KMS-11 (cell line): ENCODE results near the gene COL23A1.

Experiments
- H2AFZ ChIP-seq: fragments of 200-600 bp; sonication (generic); 2 replicates; pipeline ENCODE4 v1.6.1; 2016; ENCODE audit warnings: antibody characterized with exemption, mixed run types, low read depth
- H3K27ac ChIP-seq: fragments of 200-600 bp; sonication (generic); 2 replicates; pipeline ENCODE4 v1.6.1; 2016; ENCODE audit warnings: mild to moderate bottlenecking, mixed run types
- H3K27me3 ChIP-seq: fragments of 200-600 bp; sonication (generic); 2 replicates; pipeline ENCODE4 v1.6.1; 2017; ENCODE audit warnings: mild to moderate bottlenecking, low read depth, mixed run types, moderate library complexity; ENCODE audit not compliant: insufficient read depth
- H3K36me3 ChIP-seq: fragments of 200-600 bp; sonication (generic); 2 replicates; pipeline ENCODE4 v1.6.1; 2017; ENCODE audit warnings: mild to moderate bottlenecking, mixed run types; ENCODE audit not compliant: insufficient read depth
- H3K4me1 ChIP-seq: fragments of 200-600 bp; sonication (generic); 2 replicates; pipeline ENCODE4 v1.6.1; 2016; ENCODE audit warnings: mild to moderate bottlenecking, low read depth, mixed run types; ENCODE audit not compliant: poor library complexity, severe bottlenecking
- H3K4me2 ChIP-seq: fragments of 200-600 bp; sonication (generic); 2 replicates; pipeline ENCODE4 v1.7.0; 2016; ENCODE audit warnings: mild to moderate bottlenecking, mixed run types
- H3K4me3 ChIP-seq: fragments of 200-600 bp; sonication (generic); IDR thresholded peaks from 2 replicates; pipeline ENCODE4 v1.6.1; 2017; ENCODE audit warnings: low read depth, low read length, mixed read lengths; ENCODE audit not compliant: insufficient read depth
- H3K79me2 ChIP-seq: fragments of 200-600 bp; sonication (generic); 2 replicates; pipeline ENCODE4 v1.6.1; 2016; ENCODE audit warnings: low read depth, mixed run types; ENCODE audit not compliant: insufficient read depth
- H3K9ac ChIP-seq: fragments of 200-600 bp; sonication (generic); 2 replicates; pipeline ENCODE4 v1.6.1; 2016; ENCODE audit warnings: mild to moderate bottlenecking, mixed run types
- H4K20me1 ChIP-seq: fragments of 200-600 bp; sonication (generic); 2 replicates; pipeline ENCODE4 v1.6.1; 2016; ENCODE audit warnings: mild to moderate bottlenecking, mixed run types; ENCODE audit not compliant: insufficient read depth
- TF ChIP-seq, protein P1 (sequence below): fragments of 200-600 bp; sonication (generic); conservative IDR thresholded peaks from 2 replicates; pipeline ENCODE4 v1.6.1; 2017; ENCODE audit warnings: low read depth, mild to moderate bottlenecking, antibody characterized with exemption, low read length, moderate library complexity, mixed read lengths

COL23A1 gene

DNA sequence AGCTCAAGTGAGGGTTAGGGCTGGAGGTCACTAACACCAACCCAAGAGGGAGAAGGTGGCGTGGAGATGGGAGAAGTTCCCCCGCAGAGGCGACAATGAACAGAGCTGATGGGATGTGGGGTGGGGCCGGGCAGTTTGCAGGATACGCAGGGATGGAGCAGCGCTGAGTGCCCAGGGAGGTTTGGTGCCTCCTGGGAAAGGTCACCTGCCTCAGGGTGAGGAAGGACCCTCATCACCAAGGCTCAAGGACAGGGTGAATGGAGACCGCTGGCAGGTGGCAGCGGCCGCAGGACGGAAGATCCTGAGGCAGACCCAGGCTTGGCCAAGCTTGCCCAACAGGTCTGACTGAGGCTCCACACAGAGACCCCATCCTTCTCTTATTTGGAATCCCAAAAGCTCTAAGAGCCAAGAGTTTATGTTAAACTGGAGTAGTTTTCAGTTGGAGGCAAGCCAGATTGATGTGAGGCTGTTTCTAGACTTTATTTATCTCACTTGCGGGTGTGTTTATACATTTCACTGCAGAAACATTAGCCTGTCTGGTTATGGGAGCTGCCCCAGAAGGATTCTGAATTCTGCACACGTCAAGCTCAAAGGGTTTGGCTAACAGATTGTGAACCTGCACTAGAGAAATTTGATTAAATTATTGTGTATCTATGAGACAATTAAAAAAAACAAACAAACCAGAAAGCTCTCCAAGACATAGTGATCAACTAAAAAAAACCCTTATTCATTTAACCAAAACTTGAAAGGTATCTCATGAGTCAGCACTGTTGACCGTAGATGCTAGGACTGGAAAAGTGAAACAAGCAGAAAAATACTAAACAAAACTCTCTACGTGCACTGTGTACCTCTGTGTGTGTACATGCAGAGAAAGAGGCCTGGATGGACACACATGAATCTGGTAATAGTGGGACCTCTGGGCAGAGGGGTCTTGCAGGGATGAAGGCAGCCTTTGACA is 211.4 kb downstream of the COL23A1 start:
- H2AFZ ChIP-seq = no peak overlapping the region
- no peak overlapping the region for H3K4me3 ChIP-seq
- no peaks in the 10 kb centered on the region for H3K4me1 ChIP-seq
- H3K79me2 ChIP-seq = no peaks in the 10 kb centered on the region
- TF ChIP-seq, protein P1, sequence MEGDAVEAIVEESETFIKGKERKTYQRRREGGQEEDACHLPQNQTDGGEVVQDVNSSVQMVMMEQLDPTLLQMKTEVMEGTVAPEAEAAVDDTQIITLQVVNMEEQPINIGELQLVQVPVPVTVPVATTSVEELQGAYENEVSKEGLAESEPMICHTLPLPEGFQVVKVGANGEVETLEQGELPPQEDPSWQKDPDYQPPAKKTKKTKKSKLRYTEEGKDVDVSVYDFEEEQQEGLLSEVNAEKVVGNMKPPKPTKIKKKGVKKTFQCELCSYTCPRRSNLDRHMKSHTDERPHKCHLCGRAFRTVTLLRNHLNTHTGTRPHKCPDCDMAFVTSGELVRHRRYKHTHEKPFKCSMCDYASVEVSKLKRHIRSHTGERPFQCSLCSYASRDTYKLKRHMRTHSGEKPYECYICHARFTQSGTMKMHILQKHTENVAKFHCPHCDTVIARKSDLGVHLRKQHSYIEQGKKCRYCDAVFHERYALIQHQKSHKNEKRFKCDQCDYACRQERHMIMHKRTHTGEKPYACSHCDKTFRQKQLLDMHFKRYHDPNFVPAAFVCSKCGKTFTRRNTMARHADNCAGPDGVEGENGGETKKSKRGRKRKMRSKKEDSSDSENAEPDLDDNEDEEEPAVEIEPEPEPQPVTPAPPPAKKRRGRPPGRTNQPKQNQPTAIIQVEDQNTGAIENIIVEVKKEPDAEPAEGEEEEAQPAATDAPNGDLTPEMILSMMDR = no peak
- no peak overlapping the region for H3K27ac ChIP-seq
- H4K20me1 ChIP-seq = no peaks in the 10 kb centered on the region
- H3K9ac ChIP-seq = no peak overlapping the region
- no peaks in the 10 kb centered on the region; the same call in 1 of the 2 replicates for H3K27me3 ChIP-seq
- H3K4me2 ChIP-seq = no peak overlapping the region
- no peaks in the 10 kb centered on the region for H3K36me3 ChIP-seq

DNA sequence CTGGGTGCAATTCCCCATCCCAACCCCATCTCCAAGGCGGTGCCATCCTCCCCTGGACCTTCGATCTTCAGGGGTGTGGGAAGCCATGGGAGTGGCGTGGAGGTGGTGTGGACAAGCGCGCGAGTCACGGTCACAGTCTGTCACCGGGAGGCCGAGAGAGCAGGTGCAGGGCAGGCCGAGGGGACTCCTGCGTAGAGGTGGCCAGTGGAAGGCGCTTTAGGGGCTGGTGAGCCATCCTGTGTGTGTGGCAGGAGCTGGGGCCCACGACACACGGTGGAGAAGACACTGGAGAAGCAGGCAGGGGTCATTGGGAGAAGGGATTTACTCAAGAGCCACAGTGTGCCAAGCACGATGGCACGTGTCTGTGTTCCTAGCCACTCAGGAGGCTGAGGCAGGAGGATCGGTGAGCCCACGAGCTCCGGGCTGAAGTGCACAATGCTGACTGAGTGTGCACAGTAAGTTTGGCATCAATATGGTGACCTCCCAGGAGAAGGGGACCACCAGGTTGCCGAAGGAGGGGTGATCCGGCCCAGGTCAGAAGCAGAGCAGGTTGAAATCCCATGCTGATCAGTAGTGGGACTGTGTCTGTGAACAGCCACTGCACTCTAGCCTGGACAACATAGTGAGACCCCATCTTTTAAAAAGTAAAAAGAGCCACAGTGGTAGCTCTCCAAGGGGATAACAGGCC is 212.5 kb downstream of the COL23A1 start:
- Histone ChIP-seq H4K20me1 (no peaks in the 10 kb centered on the region), H3K27ac (no peak overlapping the region)

DNA sequence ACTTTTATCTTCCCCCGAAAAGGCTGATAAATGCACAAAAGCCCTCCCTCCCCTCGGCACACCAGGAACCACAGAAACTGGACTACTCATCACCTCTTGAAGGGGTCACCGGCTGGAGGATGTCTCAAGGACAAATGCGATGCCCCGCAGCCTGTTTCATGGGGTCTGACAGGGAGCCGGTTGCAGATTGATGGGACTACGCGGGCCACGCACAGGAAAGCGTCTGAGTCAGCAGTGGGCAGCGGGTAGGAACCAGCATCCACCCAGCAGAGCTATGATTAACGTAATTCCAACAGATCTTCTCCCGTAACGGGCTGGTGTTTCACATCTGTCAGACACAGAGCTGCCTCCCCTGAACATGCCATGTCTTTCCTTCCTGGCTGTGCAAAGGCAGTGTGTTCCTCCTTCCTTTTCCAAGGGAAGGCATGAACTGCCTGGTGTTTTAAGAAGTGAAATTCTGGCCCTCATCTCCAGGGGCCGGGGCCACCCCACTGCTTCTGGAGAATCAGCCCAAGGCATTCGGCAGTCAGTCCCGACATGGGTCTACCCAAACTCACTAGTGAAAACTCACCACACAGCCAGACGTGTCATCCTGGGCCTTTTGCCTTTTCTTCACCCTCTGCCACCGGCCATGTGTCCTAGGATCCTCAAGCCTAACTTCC is 213.1 kb downstream of the COL23A1 start:
- Histone ChIP-seq H3K79me2 (no peaks in the 10 kb centered on the region), H2AFZ (no peak overlapping the region), H3K4me2 (no peak overlapping the region), H3K27ac (no peak overlapping the region), H3K27me3 (no peaks in the 10 kb centered on the region; the same call in 1 of the 2 replicates), H3K4me1 (no peaks in the 10 kb centered on the region), H4K20me1 (no peaks in the 10 kb centered on the region), H3K4me3 (no peak overlapping the region), H3K36me3 (no peaks in the 10 kb centered on the region), H3K9ac (no peak overlapping the region)
- TF ChIP-seq, protein P1 = no peak

More for the DNA sequence above, 212.5 kb downstream of the COL23A1 start:
- no peak overlapping the region for H3K9ac ChIP-seq
- no peak overlapping the region for H2AFZ ChIP-seq
- TF ChIP-seq, protein P1 = no peak
- no peak overlapping the region for H3K4me2 ChIP-seq
- H3K4me3 ChIP-seq = no peak overlapping the region
- H3K36me3 ChIP-seq = no peaks in the 10 kb centered on the region
- H3K79me2 ChIP-seq = no peaks in the 10 kb centered on the region
- no peaks in the 10 kb centered on the region; the same call in 1 of the 2 replicates for H3K27me3 ChIP-seq
- no peaks in the 10 kb centered on the region for H3K4me1 ChIP-seq

DNA sequence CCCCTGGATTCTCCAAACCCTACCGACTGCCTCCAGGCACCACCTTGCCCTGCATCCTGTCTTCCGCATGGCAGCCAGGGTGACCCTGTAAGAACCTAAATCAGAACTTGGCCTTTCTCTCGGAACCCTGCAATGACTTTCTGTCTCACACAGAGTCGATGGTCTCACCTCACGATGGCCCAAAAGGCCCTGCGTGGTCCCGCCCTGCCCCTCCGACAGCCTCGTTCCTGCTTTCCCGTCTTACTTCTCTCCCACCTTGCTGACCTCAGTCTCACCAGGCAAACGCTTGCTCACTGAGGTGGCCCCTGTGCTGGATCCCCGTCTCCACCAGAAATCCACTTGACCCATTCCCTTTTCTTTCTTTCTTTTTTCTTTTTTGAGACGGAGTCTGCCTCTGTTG is 214.8 kb downstream of the COL23A1 start:
- TF ChIP-seq, protein P1 = no peak
- Histone ChIP-seq H3K9ac (no peak overlapping the region), H3K79me2 (no peaks in the 10 kb centered on the region), H3K4me2 (no peak overlapping the region), H4K20me1 (no peaks in the 10 kb centered on the region), H3K36me3 (no peaks in the 10 kb centered on the region), H3K27me3 (no peaks in the 10 kb centered on the region; the same call in 1 of the 2 replicates), H3K4me1 (no peaks in the 10 kb centered on the region), H2AFZ (no peak overlapping the region), H3K27ac (no peak overlapping the region), H3K4me3 (no peak overlapping the region)
